Neural progenitor cell (in vitro differentiated cells): ENCODE data around the gene CCNC. TPM values are rescaled to one million over a fixed set of nuclear protein-coding genes. Genes with fewer than 3 reads are reported as not detected.

Source experiments
- DNase-seq: peaks from one replicate; pipeline ENCODE4 v3.0.0-alpha.2; 2016; ENCODE audit warnings: low spot score
- H2AFZ ChIP-seq: fragments of 200-600 bp; sonication (generic); replicated peaks from 2 replicates; pipeline ENCODE4 v1.6.1; 2016; ENCODE audit warnings: antibody characterized with exemption
- H3F3A ChIP-seq: fragments of 200-600 bp; sonication (generic); 2 replicates; pipeline ENCODE4 v1.6.1; 2016; ENCODE audit warnings: antibody characterized with exemption, low read depth
- H3K27ac ChIP-seq: fragments of 200-600 bp; sonication (generic); 2 replicates; pipeline ENCODE4 v1.5.1; 2016; ENCODE audit warnings: mild to moderate bottlenecking
- H3K27me3 ChIP-seq: fragments of 200-600 bp; sonication (generic); 2 replicates; pipeline ENCODE4 v1.6.1; 2016; ENCODE audit warnings: mild to moderate bottlenecking, moderate library complexity
- H3K36me3 ChIP-seq: fragments of 200-600 bp; sonication (generic); 2 replicates; pipeline ENCODE4 v1.5.1; 2016
- H3K4me1 ChIP-seq: fragments of 200-600 bp; sonication (generic); 2 replicates; pipeline ENCODE4 v1.6.1; 2016; ENCODE audit warnings: mixed run types
- H3K4me2 ChIP-seq: fragments of 200-600 bp; sonication (generic); 2 replicates; pipeline ENCODE4 v1.6.1; 2016
- H3K4me3 ChIP-seq: fragments of 200-600 bp; sonication (generic); 2 replicates; pipeline ENCODE4 v1.5.1; 2016
- H3K79me2 ChIP-seq: fragments of 200-600 bp; sonication (generic); 2 replicates; pipeline ENCODE4 v1.6.1; 2016; ENCODE audit warnings: low read depth
- H3K9ac ChIP-seq: fragments of 200-600 bp; sonication (generic); 2 replicates; pipeline ENCODE4 v1.6.1; 2016
- H3K9me3 ChIP-seq: fragments of 200-600 bp; sonication (generic); 2 replicates; pipeline ENCODE4 v1.5.1; 2016; ENCODE audit warnings: low read depth
- H4K20me1 ChIP-seq: fragments of 200-600 bp; sonication (generic); 2 replicates; pipeline ENCODE4 v1.6.1; 2016; ENCODE audit warnings: low read depth
- H3K27ac Mint-ChIP-seq: 3 replicates; pipeline ENCODE4 v1.8.0; 2021; ENCODE audit warnings: mixed read lengths
- H3K27me3 Mint-ChIP-seq: 2 replicates; pipeline ENCODE4 v1.8.0; 2022; ENCODE audit warnings: low read depth, mild to moderate bottlenecking, inconsistent platforms, moderate library complexity, mixed read lengths; ENCODE audit not compliant: insufficient read depth
- H3K36me3 Mint-ChIP-seq: 3 replicates; pipeline ENCODE4 v1.8.0; 2021; ENCODE audit warnings: mixed read lengths
- H3K4me1 Mint-ChIP-seq: 3 replicates; pipeline ENCODE4 v1.8.0; 2021; ENCODE audit warnings: mixed read lengths
- H3K4me3 Mint-ChIP-seq: 3 replicates; pipeline ENCODE4 v1.8.0; 2021; ENCODE audit warnings: mild to moderate bottlenecking, moderate library complexity, mixed read lengths
- H3K9me3 Mint-ChIP-seq: 3 replicates; pipeline ENCODE4 v1.8.0; 2020; ENCODE audit warnings: mixed read lengths
- EZH2 ChIP-seq: fragments of 200-600 bp; sonication (generic); IDR thresholded peaks from 2 replicates; pipeline ENCODE4 v1.6.1; 2017; ENCODE audit warnings: antibody characterized with exemption, mild to moderate bottlenecking, moderate library complexity
- EZH2phosphoT487 ChIP-seq: fragments of 200-600 bp; sonication (generic); IDR thresholded peaks from 2 replicates; pipeline ENCODE4 v1.6.1; 2017; ENCODE audit warnings: antibody characterized with exemption
- total RNA-seq: library from RNA; depleted of rRNA; stranded (reverse); fragments of >200 nt; gene quantifications from 2 replicates; pipeline ENCODE4 v1.2.3, GENCODE V29; 2015; ENCODE audit warnings: low replicate concordance
- TF ChIP-seq, protein P1 (sequence below): fragments of 200-600 bp; sonication (generic); IDR thresholded peaks from 2 replicates; pipeline ENCODE4 v1.5.1; 2017; ENCODE audit warnings: antibody characterized with exemption, mild to moderate bottlenecking

The CCNC gene
- total RNA-seq, 1 donor from 2014 or later: 157 TPM

DNA sequence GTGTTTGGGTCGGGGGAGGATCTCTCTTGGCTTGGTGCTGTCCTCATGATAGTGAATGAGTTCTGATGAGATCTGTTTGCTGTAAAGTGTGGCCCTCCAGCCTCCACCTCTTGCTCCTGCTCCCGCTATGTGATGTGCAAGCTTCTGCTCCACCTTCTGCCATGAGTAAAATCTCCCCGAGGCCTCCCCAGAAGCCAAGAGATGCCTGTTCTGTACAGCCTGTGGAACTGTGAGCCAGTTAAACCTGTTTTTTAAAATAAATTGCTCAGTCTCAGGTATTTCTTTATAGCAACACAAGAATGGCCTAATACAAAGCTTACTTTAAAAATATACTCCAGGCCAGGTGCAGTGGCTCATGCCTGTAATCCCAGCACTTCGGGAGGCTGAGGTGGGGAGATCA lies 11.3 kb upstream of the CCNC start:
- Histone ChIP-seq H3K27ac (no peak overlapping the region), H3K36me3 (no peaks in the 10 kb centered on the region), H2AFZ (no peak overlapping the region), H3K9me3 (no peaks in the 10 kb centered on the region), H3K4me1 (no peaks in the 10 kb centered on the region), H3K9ac (no peak overlapping the region), H3F3A (no peaks in the 10 kb centered on the region), H3K27me3 (peaks cover 100% of the 10 kb centered on the region), H3K79me2 (no peaks in the 10 kb centered on the region), H4K20me1 (no peaks in the 10 kb centered on the region), H3K4me3 (no peak overlapping the region), H3K4me2 (no peak overlapping the region)
- Mint-ChIP-seq H3K27me3 (peaks cover 19% of the 10 kb centered on the region), H3K9me3 (no peaks in the 10 kb centered on the region), H3K27ac (no peak overlapping the region), H3K36me3 (no peaks in the 10 kb centered on the region), H3K4me1 (no peaks in the 10 kb centered on the region), H3K4me3 (no peak overlapping the region)
- no peak for TF ChIP-seq EZH2phosphoT487
- no peak for TF ChIP-seq EZH2
- TF ChIP-seq, protein P1, sequence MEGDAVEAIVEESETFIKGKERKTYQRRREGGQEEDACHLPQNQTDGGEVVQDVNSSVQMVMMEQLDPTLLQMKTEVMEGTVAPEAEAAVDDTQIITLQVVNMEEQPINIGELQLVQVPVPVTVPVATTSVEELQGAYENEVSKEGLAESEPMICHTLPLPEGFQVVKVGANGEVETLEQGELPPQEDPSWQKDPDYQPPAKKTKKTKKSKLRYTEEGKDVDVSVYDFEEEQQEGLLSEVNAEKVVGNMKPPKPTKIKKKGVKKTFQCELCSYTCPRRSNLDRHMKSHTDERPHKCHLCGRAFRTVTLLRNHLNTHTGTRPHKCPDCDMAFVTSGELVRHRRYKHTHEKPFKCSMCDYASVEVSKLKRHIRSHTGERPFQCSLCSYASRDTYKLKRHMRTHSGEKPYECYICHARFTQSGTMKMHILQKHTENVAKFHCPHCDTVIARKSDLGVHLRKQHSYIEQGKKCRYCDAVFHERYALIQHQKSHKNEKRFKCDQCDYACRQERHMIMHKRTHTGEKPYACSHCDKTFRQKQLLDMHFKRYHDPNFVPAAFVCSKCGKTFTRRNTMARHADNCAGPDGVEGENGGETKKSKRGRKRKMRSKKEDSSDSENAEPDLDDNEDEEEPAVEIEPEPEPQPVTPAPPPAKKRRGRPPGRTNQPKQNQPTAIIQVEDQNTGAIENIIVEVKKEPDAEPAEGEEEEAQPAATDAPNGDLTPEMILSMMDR: no peak
- no peak for DNase-seq

GRCh38 chr6:99575544-99576227 lies 7.2 kb upstream of the CCNC start:
- Histone ChIP-seq H3K79me2 (no peaks in the 10 kb centered on the region), H3K9ac (no peak overlapping the region), H3K4me3 (no peak overlapping the region), H3K4me2 (no peak overlapping the region), H2AFZ (no peak overlapping the region), H4K20me1 (no peaks in the 10 kb centered on the region), H3K27ac (no peak overlapping the region), H3F3A (no peaks in the 10 kb centered on the region), H3K36me3 (no peaks in the 10 kb centered on the region), H3K4me1 (no peaks in the 10 kb centered on the region), H3K27me3 (peaks cover 83% of the 10 kb centered on the region), H3K9me3 (no peaks in the 10 kb centered on the region)
- H3K9me3 Mint-ChIP-seq: no peaks in the 10 kb centered on the region
- H3K4me1 Mint-ChIP-seq: no peaks in the 10 kb centered on the region
- peaks cover 5% of the 10 kb centered on the region for H3K27me3 Mint-ChIP-seq
- TF ChIP-seq EZH2phosphoT487 (no peak), EZH2 (no peak)
- TF ChIP-seq, protein P1: no peak
- DNase-seq: no peak
- H3K4me3 Mint-ChIP-seq: no peak overlapping the region
- no peaks in the 10 kb centered on the region for H3K36me3 Mint-ChIP-seq
- no peak overlapping the region for H3K27ac Mint-ChIP-seq

GRCh38 chr6:99573980-99574617 lies 5.6 kb upstream of the CCNC start:
- H3K36me3 Mint-ChIP-seq: no peaks in the 10 kb centered on the region
- H3F3A ChIP-seq: no peaks in the 10 kb centered on the region
- no peaks in the 10 kb centered on the region for H3K4me1 Mint-ChIP-seq
- no peak overlapping the region for H3K27ac ChIP-seq
- no peak overlapping the region for H3K27ac Mint-ChIP-seq
- no peaks in the 10 kb centered on the region for H3K36me3 ChIP-seq
- H3K27me3 ChIP-seq: peaks cover 67% of the 10 kb centered on the region
- H3K79me2 ChIP-seq: no peaks in the 10 kb centered on the region
- H3K4me3 ChIP-seq: no peak overlapping the region
- TF ChIP-seq EZH2phosphoT487 (no peak), EZH2 (no peak)
- TF ChIP-seq, protein P1: no peak
- H3K9me3 ChIP-seq: no peaks in the 10 kb centered on the region
- no peak overlapping the region for H3K9ac ChIP-seq
- H3K4me2 ChIP-seq: no peak overlapping the region
- no peak overlapping the region for H3K4me3 Mint-ChIP-seq
- H4K20me1 ChIP-seq: no peaks in the 10 kb centered on the region
- peaks cover 2% of the 10 kb centered on the region for H3K9me3 Mint-ChIP-seq
- H3K27me3 Mint-ChIP-seq: peaks cover 3% of the 10 kb centered on the region
- no peak overlapping the region for H2AFZ ChIP-seq
- no peaks in the 10 kb centered on the region for H3K4me1 ChIP-seq
- no peak for DNase-seq
